Spinal cord (tissue), 10 donors: ENCODE results near the gene CLDN15. TPM values are rescaled to one million over a fixed set of nuclear protein-coding genes. Genes with fewer than 3 reads are reported as not detected.
"Not testable (repeated sequence)": the region's sequence is repeated elsewhere in the genome, so short reads cannot be mapped to it uniquely, and the experiment has no call there.

Experiments
- DNase-seq, 6 donors: peaks; one replicate each; pipeline versions ENCODE4 v3.0.0 to v3.0.0-alpha.2; 2013 to 2015; ENCODE audit warnings: low spot score in 6 of 6, low read depth in 4 of 6
- H3K27ac ChIP-seq: one replicate; pipeline ENCODE4 v1.5.1; 2013; ENCODE audit warnings: low read depth, low read length, control low read depth
- H3K27me3 ChIP-seq: one replicate; pipeline ENCODE4 v1.6.1; 2013; ENCODE audit warnings: low read length; ENCODE audit not compliant: control insufficient read depth, insufficient read depth
- H3K36me3 ChIP-seq: one replicate; pipeline ENCODE4 v1.6.1; 2013; ENCODE audit warnings: low read length; ENCODE audit not compliant: control insufficient read depth, insufficient read depth
- H3K4me1 ChIP-seq: one replicate; pipeline ENCODE4 v1.6.1; 2013; ENCODE audit warnings: low read length; ENCODE audit not compliant: control insufficient read depth, insufficient read depth
- H3K4me3 ChIP-seq: one replicate; pipeline ENCODE4 v1.5.1; 2013; ENCODE audit warnings: low read depth, low read length, control low read depth
- H3K9me3 ChIP-seq: one replicate; pipeline ENCODE4 v1.6.1; 2013; ENCODE audit warnings: low read length; ENCODE audit not compliant: control insufficient read depth, insufficient read depth
- WGBS: methylation state at CpG from one replicate; pipeline ENCODE4 v1.1.5; 2013; ENCODE audit warnings: missing lambda C conversion rate; ENCODE audit not compliant: insufficient coverage; 5-methylcytosine and 5-hydroxymethylcytosine counted together
- polyA plus RNA-seq, 2 donors: library from polyadenylated mRNA; unstranded; fragments of 120-200 nt; gene quantifications; one replicate each; pipeline ENCODE4 v1.2.1, GENCODE V29; 2013; ENCODE audit not compliant: insufficient read length in 2 of 2
- total RNA-seq, 2 donors: library from RNA; depleted of rRNA in 1 of 2; stranded (reverse); fragments of 120-200 nt in 1 of 2; fragments of >200 nt in 1 of 2; gene quantifications; one replicate each; pipeline versions ENCODE4 v1.2.3 to v1.2.4, GENCODE V29; 2013 to 2014
- donor health status: healthy.

Gene CLDN15
- total and polyA plus RNA-seq, 4 donors = 3.3 to 13.8 (median 8.8) TPM

- no peaks in the 10 kb centered on the region for H3K9me3 ChIP-seq
- no peak overlapping the region for H3K27ac ChIP-seq
These were observed 32.1 kb upstream of the CLDN15 start for GRCh38 chr7:101269664-101270063.

GRCh38 chr7:101265622-101266516 lies 28.3 kb upstream of the CLDN15 start:
- DNase-seq = no peak
- H3K4me3 ChIP-seq = no peak overlapping the region
- H3K4me1 ChIP-seq = peaks cover 6% of the 10 kb centered on the region
- H3K27me3 ChIP-seq = no peaks in the 10 kb centered on the region
- H3K9me3 ChIP-seq = no peaks in the 10 kb centered on the region
- 90% methylated on average over 13 of the region's 17 CpGs for whole genome bisulfite sequencing
- no peaks in the 10 kb centered on the region for H3K36me3 ChIP-seq
- no peak overlapping the region for H3K27ac ChIP-seq

More at GRCh38 chr7:101269664-101270063, 32.1 kb upstream of the CLDN15 start:
- H3K4me3 ChIP-seq = no peak overlapping the region
- peaks cover 9% of the 10 kb centered on the region for H3K4me1 ChIP-seq
- 92% methylated on average over 18 of the region's 21 CpGs for WGBS
- DNase-seq = no peak
- H3K27me3 ChIP-seq = no peaks in the 10 kb centered on the region
- no peaks in the 10 kb centered on the region for H3K36me3 ChIP-seq

GRCh38 chr7:101264102-101264706 lies 26.6 kb upstream of the CLDN15 start:
- not testable (repeated sequence) for H3K4me1 ChIP-seq, H3K36me3 ChIP-seq, H3K9me3 ChIP-seq, H3K27ac ChIP-seq, H3K27me3 ChIP-seq, H3K4me3 ChIP-seq, DNase-seq
- 75% methylated on average over 4 of the region's 6 CpGs for WGBS

GRCh38 chr7:101258243-101258731 lies 20.7 kb upstream of the CLDN15 start:
- H3K4me3 ChIP-seq = no peak overlapping the region
- no peak overlapping the region for H3K27ac ChIP-seq
- 100% methylated on average over 1 of the region's 7 CpGs for WGBS

GRCh38 chr7:101255796-101256195 lies 18.2 kb upstream of the CLDN15 start:
- H3K27me3 ChIP-seq = peaks cover 2% of the 10 kb centered on the region
- no peak overlapping the region for H3K27ac ChIP-seq
- peaks cover under 1% of the 10 kb centered on the region for H3K36me3 ChIP-seq
- H3K9me3 ChIP-seq = no peaks in the 10 kb centered on the region
- H3K4me1 ChIP-seq = peaks cover 17% of the 10 kb centered on the region
- H3K4me3 ChIP-seq = no peak overlapping the region
- no peak for DNase-seq
- no CpG with 5 or more reads among the region's 4 CpGs for WGBS

More at GRCh38 chr7:101258243-101258731, 20.7 kb upstream of the CLDN15 start:
- Histone ChIP-seq H3K27me3 (peaks cover 2% of the 10 kb centered on the region), H3K9me3 (no peaks in the 10 kb centered on the region), H3K4me1 (no peaks in the 10 kb centered on the region), H3K36me3 (no peaks in the 10 kb centered on the region)
- DNase-seq = no peak

GRCh38 chr7:101253199-101253598 lies 15.6 kb upstream of the CLDN15 start:
- Histone ChIP-seq H3K36me3 (peaks cover 21% of the 10 kb centered on the region), H3K4me1 (peaks cover 21% of the 10 kb centered on the region)
- H3K4me3 ChIP-seq, DNase-seq, H3K27ac ChIP-seq, H3K27me3 ChIP-seq, H3K9me3 ChIP-seq: not testable (repeated sequence)
- 94% methylated on average over 4 of the region's 5 CpGs for WGBS

GRCh38 chr7:101251871-101252659 lies 14.5 kb upstream of the CLDN15 start:
- DNase-seq = peak; percentile 94 to 99 (median 98)
- Histone ChIP-seq H3K36me3 (peaks cover 30% of the 10 kb centered on the region), H3K4me3 (peak overlapping the region; percentile 91), H3K27ac (peak overlapping the region; percentile 52), H3K9me3 (no peaks in the 10 kb centered on the region), H3K27me3 (peaks cover 2% of the 10 kb centered on the region), H3K4me1 (peaks cover 21% of the 10 kb centered on the region)
- WGBS = under 1% methylated on average over 46 of the region's 55 CpGs

- Histone ChIP-seq H3K4me1 (peaks cover 25% of the 10 kb centered on the region), H3K27ac (no peak overlapping the region), H3K9me3 (no peaks in the 10 kb centered on the region), H3K36me3 (peaks cover 30% of the 10 kb centered on the region), H3K4me3 (no peak overlapping the region), H3K27me3 (no peaks in the 10 kb centered on the region)
- no peak for DNase-seq
- WGBS = 88% methylated on average over 3 of the region's 3 CpGs
These were observed 12.7 kb upstream of the CLDN15 start for GRCh38 chr7:101250324-101250723.

GRCh38 chr7:101248276-101248675 lies 10.7 kb upstream of the CLDN15 start:
- WGBS = 100% methylated on average over 4 of the region's 5 CpGs
- H3K36me3 ChIP-seq = peaks cover 30% of the 10 kb centered on the region
- H3K27me3 ChIP-seq = no peaks in the 10 kb centered on the region
- no peaks in the 10 kb centered on the region for H3K9me3 ChIP-seq
- no peak overlapping the region for H3K27ac ChIP-seq
- DNase-seq = no peak
- peaks cover 39% of the 10 kb centered on the region for H3K4me1 ChIP-seq
- no peak overlapping the region for H3K4me3 ChIP-seq
